Mucosa of rectum (tissue), 2 donors: ENCODE results near the gene NRIP2.
"Not testable (repeated sequence)": the region's sequence is repeated elsewhere in the genome, so short reads cannot be mapped to it uniquely, and the experiment has no call there.

Source experiments
- H3K27ac ChIP-seq, 2 donors: one replicate each; pipeline ENCODE4 v1.7.0; 2013; ENCODE audit warnings: inconsistent platforms in 2 of 2, low read depth in 2 of 2, low read length in 2 of 2
- H3K27me3 ChIP-seq, 2 donors: one replicate each; pipeline ENCODE4 v1.7.0; 2013; ENCODE audit warnings: low read length in 2 of 2; ENCODE audit not compliant: control insufficient read depth in 2 of 2, insufficient read depth in 2 of 2
- H3K36me3 ChIP-seq, 2 donors: one replicate each; pipeline ENCODE4 v1.7.0; 2013; ENCODE audit warnings: low read length in 2 of 2; ENCODE audit not compliant: control insufficient read depth in 2 of 2, insufficient read depth in 2 of 2
- H3K4me1 ChIP-seq, 2 donors: one replicate each; pipeline ENCODE4 v1.7.0; 2013; ENCODE audit warnings: low read length in 2 of 2, mild to moderate bottlenecking in 1 of 2; ENCODE audit not compliant: control insufficient read depth in 2 of 2, insufficient read depth in 2 of 2
- H3K4me3 ChIP-seq, 2 donors: one replicate each; pipeline ENCODE4 v1.7.0; 2013; ENCODE audit warnings: low read length in 2 of 2
- H3K9ac ChIP-seq, 2 donors: one replicate each; pipeline ENCODE4 v1.7.0; 2013; ENCODE audit warnings: low read length in 2 of 2, low read depth in 1 of 2, mild to moderate bottlenecking in 1 of 2
- H3K9me3 ChIP-seq, 2 donors: one replicate each; pipeline ENCODE4 v1.7.0; 2013; ENCODE audit warnings: low read length in 2 of 2; ENCODE audit not compliant: control insufficient read depth in 2 of 2
- donor health status: healthy.
- donor health status: Normal muscosa, but diverticular disease.

The NRIP2 gene

GRCh38 chr12:2834581-2835491, at the start of gene NRIP2:
Gene NRIP2 (minus strand): TSS chr12:2835035. CDS start chr12:2834983, 52 bp downstream.
- H3K9ac ChIP-seq = no peak within 1 kb of the TSS
- peaks cover 0 to 3% of the 10 kb centered on the region in 2 donors for H3K27me3 ChIP-seq
- H3K27ac ChIP-seq = peak within 1 kb of the TSS in 1 of 2 donors; percentile 32
- peaks cover 0 to 3% of the 10 kb centered on the region in 2 donors for H3K4me1 ChIP-seq
- H3K4me3 ChIP-seq = peak within 1 kb of the TSS in 1 of 2 donors; percentile 31
- peaks cover 6 to 10% of the 10 kb centered on the region in 2 donors for H3K36me3 ChIP-seq
- no peaks in the 10 kb centered on the region for H3K9me3 ChIP-seq

- H3K4me3 ChIP-seq = no peak overlapping the region
- H3K36me3 ChIP-seq = no peaks in the 10 kb centered on the region
- no peak overlapping the region for H3K9ac ChIP-seq
- no peaks in the 10 kb centered on the region for H3K9me3 ChIP-seq
- no peaks in the 10 kb centered on the region for H3K27me3 ChIP-seq
- peaks cover 13 to 16% of the 10 kb centered on the region in 2 donors for H3K4me1 ChIP-seq
- H3K27ac ChIP-seq = no peak overlapping the region
Measured at GRCh38 chr12:2879853-2880252, 45.0 kb upstream of the NRIP2 start.

GRCh38 chr12:2877953-2878732, 43.3 kb upstream of the NRIP2 start:
- Histone ChIP-seq H3K36me3 (no peaks in the 10 kb centered on the region), H3K27me3 (no peaks in the 10 kb centered on the region), H3K9me3 (no peaks in the 10 kb centered on the region), H3K9ac (peak overlapping the region in 1 of 2 donors; percentile 95), H3K4me1 (peaks cover 13 to 16% of the 10 kb centered on the region in 2 donors), H3K4me3 (peak overlapping the region; percentile 95 to 99), H3K27ac (peak overlapping the region; percentile 94)

GRCh38 chr12:2877047-2877952, 42.5 kb upstream of the NRIP2 start, which contains the start of the genes FOXM1 and RHNO1:
Gene FOXM1 (minus strand): TSS chr12:2877174. CDS start chr12:2874478, 2,696 bp downstream.
Gene RHNO1 (plus strand): TSS chr12:2877223. CDS start chr12:2885367, 8,144 bp downstream.
- Histone ChIP-seq H3K36me3 (no peaks in the 10 kb centered on the region), H3K4me1 (peaks cover 13 to 16% of the 10 kb centered on the region in 2 donors), H3K4me3 (peak within 1 kb of the TSS; percentile 95 to 99), H3K9ac (peak within 1 kb of the TSS; percentile 95 to 98), H3K27ac (peak within 1 kb of the TSS; percentile 94), H3K27me3 (no peaks in the 10 kb centered on the region), H3K9me3 (no peaks in the 10 kb centered on the region)

- no peaks in the 10 kb centered on the region for H3K27me3 ChIP-seq
- peak overlapping the region; percentile 77 to 95 for H3K4me3 ChIP-seq
- peaks cover 13 to 16% of the 10 kb centered on the region in 2 donors for H3K4me1 ChIP-seq
- H3K27ac ChIP-seq = peak overlapping the region; percentile 74 to 94
- H3K9ac ChIP-seq = peak overlapping the region; percentile 56 to 73
- no peaks in the 10 kb centered on the region for H3K36me3 ChIP-seq
- H3K9me3 ChIP-seq = no peaks in the 10 kb centered on the region
Measured at GRCh38 chr12:2876431-2877046, 41.7 kb upstream of the NRIP2 start.

- not testable (repeated sequence) for H3K9me3 ChIP-seq, H3K36me3 ChIP-seq, H3K27me3 ChIP-seq
Measured at GRCh38 chr12:2868986-2869632, 34.3 kb upstream of the NRIP2 start.

GRCh38 chr12:2864198-2864597, 29.4 kb upstream of the NRIP2 start:
- H3K4me3 ChIP-seq = no peak overlapping the region
- H3K9ac ChIP-seq = no peak overlapping the region
- H3K27me3 ChIP-seq = no peaks in the 10 kb centered on the region
- H3K9me3 ChIP-seq = no peaks in the 10 kb centered on the region
- H3K4me1 ChIP-seq = no peaks in the 10 kb centered on the region
- H3K36me3 ChIP-seq = peaks cover 0 to 2% of the 10 kb centered on the region in 2 donors
- H3K27ac ChIP-seq = no peak overlapping the region

More at GRCh38 chr12:2868986-2869632, 34.3 kb upstream of the NRIP2 start:
- not testable (repeated sequence) for H3K4me3 ChIP-seq, H3K27ac ChIP-seq, H3K9ac ChIP-seq, H3K4me1 ChIP-seq

GRCh38 chr12:2863402-2863801, 28.6 kb upstream of the NRIP2 start:
- H3K27ac ChIP-seq, H3K9ac ChIP-seq, H3K4me3 ChIP-seq, H3K36me3 ChIP-seq, H3K9me3 ChIP-seq, H3K4me1 ChIP-seq, H3K27me3 ChIP-seq: not testable (repeated sequence)

GRCh38 chr12:2862876-2863275, 28.0 kb upstream of the NRIP2 start:
- Histone ChIP-seq H3K9ac (no peak overlapping the region), H3K4me1 (no peaks in the 10 kb centered on the region), H3K27ac (no peak overlapping the region), H3K27me3 (no peaks in the 10 kb centered on the region), H3K36me3 (peaks cover 2 to 6% of the 10 kb centered on the region in 2 donors), H3K9me3 (no peaks in the 10 kb centered on the region), H3K4me3 (no peak overlapping the region)
